A549 (cell line): ENCODE results near the gene ZNF24.

Experiments
- CEBPB ChIP-seq, 2 experiments: fragments of >200 bp in 1 of 2; sonication (Bioruptor Twin) in 1 of 2; formaldehyde crosslinking in 1 of 2; IDR thresholded peaks; 2 replicates each; pipeline ENCODE4 v1.6.1; 2012 to 2016
- E2F6 ChIP-seq: IDR thresholded peaks from 2 replicates; pipeline ENCODE4 v1.6.1; 2012; ENCODE audit warnings: low read depth, borderline replicate concordance
- ESRRA ChIP-seq: fragments of 150-350 bp; IDR thresholded peaks from 2 replicates; pipeline ENCODE4 v1.6.1; 2014; ENCODE audit warnings: mild to moderate bottlenecking, low read length, borderline replicate concordance
- HOXB5 ChIP-seq: fragments of 250-450 bp; sonication (Bioruptor Pico); IDR thresholded peaks from 2 replicates; pipeline ENCODE4 v1.5.0; 2020; ENCODE audit warnings: mild to moderate bottlenecking, moderate library complexity
- MAFK ChIP-seq: fragments of 450-650 bp; IDR thresholded peaks from 2 replicates; pipeline ENCODE4 v1.6.1; 2014; ENCODE audit not compliant: partially characterized antibody
- NFE2L2 ChIP-seq: fragments of 150-350 bp; conservative IDR thresholded peaks from 2 replicates; pipeline ENCODE4 v1.6.1; 2014; ENCODE audit warnings: low read length
- PHF8 ChIP-seq: fragments of 200-600 bp; sonication (generic); IDR thresholded peaks from 2 replicates; pipeline ENCODE4 v1.6.1; 2016; ENCODE audit warnings: low read depth, mild to moderate bottlenecking, antibody characterized with exemption, moderate library complexity, borderline replicate concordance
- SREBF2 ChIP-seq: fragments of 450-650 bp; IDR thresholded peaks from 2 replicates; pipeline ENCODE4 v1.6.1; 2014; ENCODE audit warnings: mild to moderate bottlenecking, moderate library complexity
- TF ChIP-seq, protein P1 (sequence below): fragments of >200 bp; sonication (Bioruptor Twin); formaldehyde crosslinking; IDR thresholded peaks from 3 replicates; pipeline ENCODE4 v1.5.1; 2016
- TF ChIP-seq, protein P2 (sequence below): fragments of 450-650 bp; IDR thresholded peaks from 2 replicates; pipeline ENCODE4 v1.6.1; 2014; ENCODE audit warnings: antibody characterized with exemption

DNA sequence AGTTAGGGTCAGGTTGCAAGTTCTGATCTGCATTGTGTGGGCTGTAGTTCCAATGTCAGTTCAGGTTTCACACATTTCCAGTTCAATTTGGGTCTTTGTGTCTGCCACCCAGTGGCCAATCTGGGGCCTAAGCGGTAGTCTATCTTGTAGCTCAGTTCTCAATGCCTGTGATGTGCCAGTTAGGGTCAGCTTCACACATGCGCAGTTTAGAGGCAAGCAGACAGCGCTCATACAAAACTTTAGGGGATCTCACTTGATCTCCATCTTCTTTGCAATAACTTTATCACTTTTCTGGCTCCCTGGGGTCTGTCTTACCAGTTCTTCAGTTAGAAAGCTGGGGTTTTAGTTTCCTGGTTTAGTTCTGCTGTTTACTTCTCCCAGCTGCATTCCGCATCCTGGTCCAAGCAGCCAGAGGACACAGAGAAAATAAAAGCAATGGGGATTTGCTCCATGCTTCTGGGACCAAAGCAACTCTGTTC, 11.0 kb upstream of the ZNF24 start:
- TF ChIP-seq, protein P1, sequence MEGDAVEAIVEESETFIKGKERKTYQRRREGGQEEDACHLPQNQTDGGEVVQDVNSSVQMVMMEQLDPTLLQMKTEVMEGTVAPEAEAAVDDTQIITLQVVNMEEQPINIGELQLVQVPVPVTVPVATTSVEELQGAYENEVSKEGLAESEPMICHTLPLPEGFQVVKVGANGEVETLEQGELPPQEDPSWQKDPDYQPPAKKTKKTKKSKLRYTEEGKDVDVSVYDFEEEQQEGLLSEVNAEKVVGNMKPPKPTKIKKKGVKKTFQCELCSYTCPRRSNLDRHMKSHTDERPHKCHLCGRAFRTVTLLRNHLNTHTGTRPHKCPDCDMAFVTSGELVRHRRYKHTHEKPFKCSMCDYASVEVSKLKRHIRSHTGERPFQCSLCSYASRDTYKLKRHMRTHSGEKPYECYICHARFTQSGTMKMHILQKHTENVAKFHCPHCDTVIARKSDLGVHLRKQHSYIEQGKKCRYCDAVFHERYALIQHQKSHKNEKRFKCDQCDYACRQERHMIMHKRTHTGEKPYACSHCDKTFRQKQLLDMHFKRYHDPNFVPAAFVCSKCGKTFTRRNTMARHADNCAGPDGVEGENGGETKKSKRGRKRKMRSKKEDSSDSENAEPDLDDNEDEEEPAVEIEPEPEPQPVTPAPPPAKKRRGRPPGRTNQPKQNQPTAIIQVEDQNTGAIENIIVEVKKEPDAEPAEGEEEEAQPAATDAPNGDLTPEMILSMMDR: peak; percentile 19; the same call in 1 of the 3 replicates
- no peak for TF ChIP-seq MAFK
- no peak for TF ChIP-seq SREBF2
- no peak for TF ChIP-seq NFE2L2
- TF ChIP-seq, protein P2, sequence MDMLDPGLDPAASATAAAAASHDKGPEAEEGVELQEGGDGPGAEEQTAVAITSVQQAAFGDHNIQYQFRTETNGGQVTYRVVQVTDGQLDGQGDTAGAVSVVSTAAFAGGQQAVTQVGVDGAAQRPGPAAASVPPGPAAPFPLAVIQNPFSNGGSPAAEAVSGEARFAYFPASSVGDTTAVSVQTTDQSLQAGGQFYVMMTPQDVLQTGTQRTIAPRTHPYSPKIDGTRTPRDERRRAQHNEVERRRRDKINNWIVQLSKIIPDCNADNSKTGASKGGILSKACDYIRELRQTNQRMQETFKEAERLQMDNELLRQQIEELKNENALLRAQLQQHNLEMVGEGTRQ: no peak
- TF ChIP-seq ESRRA: no peak
- TF ChIP-seq PHF8: no peak
- TF ChIP-seq E2F6: no peak
- TF ChIP-seq CEBPB (IDR thresholded peaks at IDR 0.05): no peak
- no peak for TF ChIP-seq HOXB5
